HG03135 (cell line): ENCODE data around the gene ASPG.
"Not testable (repeated sequence)": the region's sequence is repeated elsewhere in the genome, so short reads cannot be mapped to it uniquely, and the experiment has no call there.

Source experiments
- ATAC-seq: cut with Tn5 transposase; IDR thresholded peaks from one replicate; pipeline ENCODE4 v1.9.1; 2021; ENCODE audit warnings: mild to moderate bottlenecking, moderate library complexity; ENCODE audit not compliant: unreplicated experiment

Gene ASPG

GRCh38 chr14:104144911-104145825, 59.7 kb downstream of the ASPG start:
- ATAC-seq, result no peak

GRCh38 chr14:104145826-104146601, 60.5 kb downstream of the ASPG start:
- no peak for ATAC-seq

- no peak for ATAC-seq
Measured at GRCh38 chr14:104146651-104147345, 61.3 kb downstream of the ASPG start.

GRCh38 chr14:104147346-104148125, 62.0 kb downstream of the ASPG start:
- no peak for ATAC-seq

- no peak for ATAC-seq
Measured at GRCh38 chr14:104148433-104149277, 63.2 kb downstream of the ASPG start.

GRCh38 chr14:104149278-104149595, 63.7 kb downstream of the ASPG start:
- ATAC-seq, result no peak

GRCh38 chr14:104149617-104150135, 64.2 kb downstream of the ASPG start:
- ATAC-seq, result no peak

GRCh38 chr14:104150136-104151025, 64.9 kb downstream of the ASPG start:
- no peak for ATAC-seq

GRCh38 chr14:104151026-104151381, 65.5 kb downstream of the ASPG start:
- no peak for ATAC-seq

GRCh38 chr14:104151566-104152245, 66.2 kb downstream of the ASPG start:
- no peak for ATAC-seq

- no peak for ATAC-seq
Measured at GRCh38 chr14:104152246-104152575, 66.7 kb downstream of the ASPG start.

GRCh38 chr14:104152686-104153393, 67.3 kb downstream of the ASPG start:
- ATAC-seq, result no peak

- not testable (repeated sequence) for ATAC-seq
Measured at GRCh38 chr14:104153394-104153755, 67.9 kb downstream of the ASPG start.

- no peak for ATAC-seq
Measured at GRCh38 chr14:104154246-104154645, 68.7 kb downstream of the ASPG start.

GRCh38 chr14:104155513-104155912, 70.0 kb downstream of the ASPG start:
- ATAC-seq, result no peak

- ATAC-seq, result no peak
Measured at GRCh38 chr14:104156142-104156541, 70.6 kb downstream of the ASPG start.

GRCh38 chr14:104157016-104157928, 71.8 kb downstream of the ASPG start:
- ATAC-seq, result no peak
